ENCODE measurements around the gene CIPC. TPM values are rescaled to one million over a fixed set of nuclear protein-coding genes. Genes with fewer than 3 reads are reported as not detected.

CIPC gene
- total RNA-seq, 1 donor from 2014 or later: 10.2 TPM

DNA sequence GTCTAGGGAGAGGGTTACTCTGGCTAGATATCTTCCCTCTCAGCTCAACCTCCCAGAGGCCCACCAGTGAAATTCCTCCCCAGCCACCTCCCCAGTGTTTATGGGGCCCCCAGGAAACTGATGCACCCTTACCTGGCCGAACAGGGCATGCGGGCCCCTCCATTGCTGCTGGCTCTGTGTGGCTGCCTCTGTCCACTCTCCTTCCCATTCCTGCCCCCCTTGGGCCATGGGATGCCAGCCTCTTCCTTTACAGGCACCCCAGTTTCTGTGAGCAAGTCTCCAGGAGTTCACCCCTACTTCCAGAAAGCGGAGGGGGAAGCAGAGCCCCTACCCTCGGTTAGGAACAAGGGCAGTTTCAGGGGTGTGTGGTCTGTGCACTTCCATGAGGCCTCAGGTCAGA is 63.0 kb downstream of the CIPC start:
- DNase-seq (ENCODE audit: low read depth): no peak
- H3K4me3 ChIP-seq (ENCODE audit: low read depth, low read length): no peak overlapping the region
- TF ChIP-seq, protein P1, sequence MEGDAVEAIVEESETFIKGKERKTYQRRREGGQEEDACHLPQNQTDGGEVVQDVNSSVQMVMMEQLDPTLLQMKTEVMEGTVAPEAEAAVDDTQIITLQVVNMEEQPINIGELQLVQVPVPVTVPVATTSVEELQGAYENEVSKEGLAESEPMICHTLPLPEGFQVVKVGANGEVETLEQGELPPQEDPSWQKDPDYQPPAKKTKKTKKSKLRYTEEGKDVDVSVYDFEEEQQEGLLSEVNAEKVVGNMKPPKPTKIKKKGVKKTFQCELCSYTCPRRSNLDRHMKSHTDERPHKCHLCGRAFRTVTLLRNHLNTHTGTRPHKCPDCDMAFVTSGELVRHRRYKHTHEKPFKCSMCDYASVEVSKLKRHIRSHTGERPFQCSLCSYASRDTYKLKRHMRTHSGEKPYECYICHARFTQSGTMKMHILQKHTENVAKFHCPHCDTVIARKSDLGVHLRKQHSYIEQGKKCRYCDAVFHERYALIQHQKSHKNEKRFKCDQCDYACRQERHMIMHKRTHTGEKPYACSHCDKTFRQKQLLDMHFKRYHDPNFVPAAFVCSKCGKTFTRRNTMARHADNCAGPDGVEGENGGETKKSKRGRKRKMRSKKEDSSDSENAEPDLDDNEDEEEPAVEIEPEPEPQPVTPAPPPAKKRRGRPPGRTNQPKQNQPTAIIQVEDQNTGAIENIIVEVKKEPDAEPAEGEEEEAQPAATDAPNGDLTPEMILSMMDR (conservative IDR thresholded peaks at IDR 0.05; ENCODE audit: low read depth, low read length): no peak

Other genes starting within 250 kb of the CIPC start
- gene IRF2BPL, start 69.5 kb upstream of the CIPC start, total RNA-seq: 61.9 and 65.6 TPM in 2 replicates
- gene ZDHHC22, start 43.5 kb downstream of the CIPC start, total RNA-seq: 0.07 TPM in 1 of 2 replicates, not detected in the other
- gene TMEM63C, start 83.5 kb downstream of the CIPC start, total RNA-seq: under 0.01 and 0.35 TPM in 2 replicates
- 0.12 and 0.14 TPM in 2 replicates for gene NGB, start 172.9 kb downstream of the CIPC start, total RNA-seq
- gene POMT2, start 222.6 kb downstream of the CIPC start, total RNA-seq: 15.5 and 17.8 TPM in 2 replicates
- gene GSTZ1, start 222.8 kb downstream of the CIPC start, total RNA-seq: 23.8 and 36.1 TPM in 2 replicates